Activated naive CD8-positive, alpha-beta T cell treated with anti-CD3 and anti-CD28 coated beads, Interleukin-2, amount 50 U/mL, for 24 hours (primary cell): Measurements from ENCODE around the gene ZSWIM7.
"Not testable (repeated sequence)": the region's sequence is repeated elsewhere in the genome, so short reads cannot be mapped to it uniquely, and the experiment has no call there.

Source experiments
- ATAC-seq: fragments of 150-1000 bp; cut with Tn5 transposase; one replicate; pipeline ENCODE4 v1.10.0; 2021
- DNase-seq: peaks from one replicate; pipeline ENCODE4 v3.0.0; 2021
- H3K27ac Mint-ChIP-seq: one replicate; pipeline ENCODE4 v1.8.0; 2021; ENCODE audit warnings: mild to moderate bottlenecking, mixed read lengths
- H3K27me3 Mint-ChIP-seq: one replicate; pipeline ENCODE4 v1.8.0; 2021; ENCODE audit warnings: mixed read lengths
- H3K36me3 Mint-ChIP-seq: one replicate; pipeline ENCODE4 v1.8.0; 2021; ENCODE audit warnings: low read depth, mixed read lengths
- H3K4me1 Mint-ChIP-seq: one replicate; pipeline ENCODE4 v1.8.0; 2021; ENCODE audit warnings: mixed read lengths
- H3K4me3 Mint-ChIP-seq: one replicate; pipeline ENCODE4 v1.8.0; 2021; ENCODE audit warnings: mild to moderate bottlenecking, moderate library complexity, mixed read lengths
- H3K9me3 Mint-ChIP-seq: one replicate; pipeline ENCODE4 v1.8.0; 2021; ENCODE audit warnings: mixed read lengths

ZSWIM7 gene

DNA sequence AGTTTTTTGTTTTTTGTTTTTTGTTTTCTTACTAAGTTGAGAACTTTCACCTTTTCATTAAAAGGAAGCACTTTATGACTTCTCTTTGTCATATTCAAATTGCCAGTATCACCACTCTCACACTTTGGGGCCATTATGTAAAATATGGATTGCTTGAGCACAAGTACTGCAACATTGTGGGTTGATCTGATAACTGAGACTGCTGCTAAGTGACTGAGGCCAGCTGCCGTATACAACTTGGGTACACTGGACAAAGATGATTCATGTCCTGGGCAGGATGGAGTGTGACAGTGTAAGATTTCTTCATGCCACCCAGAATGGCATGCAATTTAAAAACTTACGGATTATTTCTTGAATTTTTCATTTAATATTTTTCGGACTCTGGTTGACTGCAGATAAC, 7.9 kb upstream of the ZSWIM7 start:
- H3K4me1 Mint-ChIP-seq: peaks cover 23% of the 10 kb centered on the region
- no peaks in the 10 kb centered on the region for H3K9me3 Mint-ChIP-seq
- ATAC-seq: peak; percentile 40
- no peak overlapping the region for H3K4me3 Mint-ChIP-seq
- H3K27ac Mint-ChIP-seq: no peak overlapping the region
- no peaks in the 10 kb centered on the region for H3K27me3 Mint-ChIP-seq
- DNase-seq: no peak
- H3K36me3 Mint-ChIP-seq: peaks cover 69% of the 10 kb centered on the region

DNA sequence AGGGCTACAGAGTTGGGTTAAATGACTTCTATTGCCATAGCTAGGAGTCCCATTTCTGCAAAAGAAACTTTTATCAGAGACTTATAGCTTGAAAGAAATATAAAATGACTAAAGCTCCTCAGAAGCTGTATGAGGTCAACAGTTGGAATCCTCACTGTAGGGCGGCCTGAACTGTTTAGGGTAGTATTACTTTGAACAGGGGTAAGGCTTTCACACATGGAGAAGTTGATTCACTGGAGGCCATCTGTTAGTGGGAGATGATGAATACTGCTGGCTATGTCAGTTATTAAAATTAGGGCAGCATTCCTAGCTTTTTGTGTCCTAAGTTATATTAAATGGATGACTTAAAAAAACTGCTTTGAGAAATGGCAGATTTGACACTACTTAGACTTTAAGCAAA, 6.1 kb upstream of the ZSWIM7 start:
- DNase-seq (no peak), ATAC-seq (no peak)
- no peaks in the 10 kb centered on the region for H3K27me3 Mint-ChIP-seq
- no peak overlapping the region for H3K4me3 Mint-ChIP-seq
- peaks cover 75% of the 10 kb centered on the region for H3K36me3 Mint-ChIP-seq
- peaks cover 39% of the 10 kb centered on the region for H3K4me1 Mint-ChIP-seq
- H3K27ac Mint-ChIP-seq: peak overlapping the region; percentile 17
- no peaks in the 10 kb centered on the region for H3K9me3 Mint-ChIP-seq

DNA sequence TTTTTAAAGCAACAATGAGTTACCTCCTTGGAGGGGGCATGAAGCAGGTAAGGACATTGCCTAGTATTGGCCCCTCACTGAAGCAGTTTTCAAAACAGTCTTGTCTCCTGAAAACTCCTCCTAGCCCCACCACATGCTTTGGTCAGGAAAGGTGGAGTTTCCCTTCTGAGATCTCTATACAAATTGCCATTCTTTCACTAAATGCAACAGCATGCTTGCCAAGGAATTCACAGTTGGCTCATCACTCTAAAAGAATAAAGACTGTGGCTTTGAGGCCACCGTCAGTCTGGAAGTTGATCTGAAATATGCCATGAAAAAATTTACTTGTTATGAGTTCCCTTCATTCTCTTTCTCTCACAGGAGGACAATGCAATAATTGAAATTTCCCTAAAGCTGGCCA, 4.3 kb upstream of the ZSWIM7 start:
- DNase-seq: no peak
- H3K4me1 Mint-ChIP-seq: peaks cover 44% of the 10 kb centered on the region
- H3K9me3 Mint-ChIP-seq: no peaks in the 10 kb centered on the region
- ATAC-seq: no peak
- H3K36me3 Mint-ChIP-seq: peaks cover 72% of the 10 kb centered on the region
- peaks cover 2% of the 10 kb centered on the region for H3K27me3 Mint-ChIP-seq
- no peak overlapping the region for H3K4me3 Mint-ChIP-seq
- H3K27ac Mint-ChIP-seq: no peak overlapping the region

DNA sequence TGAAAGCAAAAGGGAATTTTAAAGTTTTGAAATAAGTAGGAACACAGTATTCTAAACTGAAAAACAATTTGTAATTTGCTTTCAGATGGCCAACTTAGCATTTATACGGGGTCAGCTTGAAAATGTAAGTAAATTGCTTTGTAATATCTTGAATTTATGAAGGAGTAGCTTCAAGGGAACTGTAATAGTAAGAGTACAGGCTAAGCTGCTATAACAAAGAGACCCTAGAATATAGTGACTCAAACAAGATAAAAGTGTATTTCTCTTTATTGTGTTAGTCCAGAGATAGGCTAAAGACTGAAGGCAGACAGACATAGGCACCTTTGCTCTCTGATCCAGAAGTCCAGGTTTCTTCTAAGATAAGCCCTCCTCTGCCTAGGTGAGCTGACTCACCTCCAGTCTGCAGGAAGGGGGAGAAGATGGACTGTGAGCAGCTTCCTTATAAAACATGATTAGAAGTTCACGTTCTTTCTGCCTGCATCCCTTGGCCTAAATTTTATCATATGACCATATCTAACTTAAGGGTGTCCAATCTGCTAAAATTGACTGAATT, 3.3 kb upstream of the ZSWIM7 start:
- peaks cover 2% of the 10 kb centered on the region for H3K27me3 Mint-ChIP-seq
- H3K4me1 Mint-ChIP-seq: peaks cover 37% of the 10 kb centered on the region
- H3K36me3 Mint-ChIP-seq: peaks cover 62% of the 10 kb centered on the region
- no peaks in the 10 kb centered on the region for H3K9me3 Mint-ChIP-seq
- no peak for ATAC-seq
- H3K4me3 Mint-ChIP-seq: no peak overlapping the region
- H3K27ac Mint-ChIP-seq: no peak overlapping the region
- no peak for DNase-seq

DNA sequence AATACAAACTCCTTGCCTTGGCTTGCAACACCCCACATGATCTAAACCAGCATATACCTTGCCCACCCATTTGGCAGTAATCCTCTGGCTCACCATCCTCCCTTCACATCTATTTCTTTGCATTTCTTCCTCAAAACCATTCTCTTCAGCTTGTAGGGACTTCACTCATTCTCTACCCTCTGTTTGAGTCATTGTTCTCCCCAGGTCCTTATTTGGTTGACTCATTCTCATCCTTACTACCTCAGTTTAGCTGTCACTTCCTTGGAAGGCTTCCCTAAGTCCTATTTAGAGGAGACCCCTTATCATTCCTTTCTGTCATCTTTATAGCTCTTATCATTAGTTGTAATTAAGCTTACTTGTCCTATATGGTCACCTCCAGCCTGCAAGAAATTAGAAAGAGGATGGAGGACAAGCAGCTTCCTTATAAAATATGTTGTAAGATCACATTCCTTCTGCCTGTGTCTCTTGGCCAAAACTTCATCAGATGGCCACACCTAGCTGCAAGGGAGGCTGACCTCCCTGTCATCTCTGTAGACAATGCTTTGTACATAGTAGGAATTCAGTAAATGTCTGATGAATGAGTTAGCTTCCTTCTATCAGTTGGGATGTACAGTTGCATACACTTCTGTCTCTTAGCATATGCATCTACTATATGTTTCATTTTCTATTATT, 1.9 kb upstream of the ZSWIM7 start:
- no peaks in the 10 kb centered on the region for H3K9me3 Mint-ChIP-seq
- peak overlapping the region; percentile 94 for H3K27ac Mint-ChIP-seq
- DNase-seq (no peak), ATAC-seq (no peak)
- peaks cover 32% of the 10 kb centered on the region for H3K4me1 Mint-ChIP-seq
- H3K36me3 Mint-ChIP-seq: peaks cover 52% of the 10 kb centered on the region
- peaks cover 2% of the 10 kb centered on the region for H3K27me3 Mint-ChIP-seq
- H3K4me3 Mint-ChIP-seq: peak overlapping the region; percentile 99

DNA sequence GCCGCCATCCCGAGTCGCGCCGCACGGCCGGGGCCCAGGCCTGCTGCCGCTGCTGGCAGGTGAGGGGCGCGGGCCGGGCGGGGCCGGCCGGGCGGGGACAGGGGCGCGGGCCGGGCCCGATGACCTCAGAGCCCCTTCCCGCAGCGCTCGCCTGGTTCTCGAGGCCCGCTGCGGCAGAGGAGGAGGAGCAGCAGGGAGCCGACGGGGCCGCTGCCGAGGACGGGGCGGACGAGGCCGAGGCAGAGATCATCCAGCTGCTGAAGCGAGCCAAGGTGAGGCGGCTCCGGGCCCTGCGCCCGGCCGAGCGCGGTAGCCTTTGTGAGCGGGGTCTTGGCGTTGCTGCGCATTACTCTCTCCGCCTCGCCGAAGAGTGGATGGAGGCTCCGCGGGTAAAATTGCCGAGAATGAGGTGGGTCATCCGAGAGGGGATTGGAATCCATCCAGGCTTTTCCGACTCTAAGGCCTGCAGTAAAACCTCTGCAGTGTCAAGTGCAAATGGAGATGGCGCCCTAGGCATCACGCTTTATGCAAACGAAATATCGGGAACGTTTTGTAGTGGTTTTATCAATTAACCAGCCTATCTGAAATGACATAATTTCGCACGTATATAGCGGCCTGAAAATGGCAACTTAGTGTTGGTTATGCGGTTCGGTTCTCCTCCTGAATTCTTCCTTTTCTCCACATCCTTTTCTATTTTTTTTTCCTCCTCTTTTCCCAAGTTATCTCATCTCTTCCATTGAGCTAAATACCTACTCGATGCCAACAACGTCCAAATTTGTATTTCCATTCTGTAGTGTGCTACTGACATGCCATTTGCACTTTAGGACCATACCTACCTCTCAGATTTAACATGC, 697 bp upstream of the ZSWIM7 start:
- peaks cover 32% of the 10 kb centered on the region for H3K4me1 Mint-ChIP-seq
- DNase-seq (no peak), ATAC-seq (no peak)
- H3K4me3 Mint-ChIP-seq: peak overlapping the region; percentile 99
- peak overlapping the region; percentile 94 for H3K27ac Mint-ChIP-seq
- peaks cover 2% of the 10 kb centered on the region for H3K27me3 Mint-ChIP-seq
- peaks cover 43% of the 10 kb centered on the region for H3K36me3 Mint-ChIP-seq
- H3K9me3 Mint-ChIP-seq: no peaks in the 10 kb centered on the region

DNA sequence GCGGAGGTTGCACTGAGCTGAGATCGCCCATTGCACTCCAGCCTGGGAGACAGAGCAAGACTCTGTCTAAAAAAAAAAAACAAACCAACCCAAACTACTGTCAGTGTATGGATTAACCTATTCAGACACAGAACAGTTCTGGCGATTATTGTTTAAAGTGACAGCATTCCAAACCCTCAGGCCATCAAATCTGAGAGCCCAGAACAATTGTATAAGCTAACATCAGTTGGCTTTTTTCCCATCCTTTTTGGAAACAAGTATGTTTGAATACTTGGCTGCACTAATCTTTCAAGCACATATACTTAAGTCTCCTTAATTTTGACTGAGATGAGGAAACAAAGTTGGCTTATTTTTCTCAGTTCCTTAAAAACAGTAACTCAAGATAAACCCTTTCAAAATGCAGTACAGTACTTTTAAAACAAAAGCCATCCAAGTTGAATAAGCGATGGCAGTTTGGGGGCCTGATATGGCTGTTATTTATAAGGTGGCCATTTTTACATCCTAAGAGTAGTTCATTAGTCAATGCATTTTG, 1.4 kb downstream of the ZSWIM7 start:
- Mint-ChIP-seq H3K4me3 (peak overlapping the region; percentile 99), H3K27me3 (peaks cover 2% of the 10 kb centered on the region), H3K27ac (peak overlapping the region; percentile 89), H3K9me3 (no peaks in the 10 kb centered on the region), H3K4me1 (peaks cover 31% of the 10 kb centered on the region), H3K36me3 (peaks cover 29% of the 10 kb centered on the region)
- ATAC-seq (no peak), DNase-seq (no peak)

DNA sequence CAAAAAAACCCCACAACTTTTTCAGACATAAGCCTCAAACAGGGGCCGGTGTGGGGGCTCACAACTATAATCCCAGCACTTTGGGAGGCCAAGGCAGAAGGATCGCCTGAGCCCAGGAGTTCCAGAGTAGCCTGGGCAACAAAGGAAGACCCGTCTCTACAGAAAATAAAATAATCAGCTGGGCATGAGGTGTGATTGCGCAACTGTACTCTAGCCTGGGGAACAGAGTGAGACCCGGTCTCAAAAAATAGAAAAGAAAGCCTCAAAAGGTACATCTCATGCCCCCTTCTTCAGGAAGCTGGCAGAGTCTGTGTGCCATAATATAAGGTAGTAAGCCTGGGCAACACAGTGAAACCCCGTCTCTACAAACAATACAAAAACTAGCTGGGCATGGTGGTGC, 3.2 kb downstream of the ZSWIM7 start:
- Mint-ChIP-seq H3K27me3 (peaks cover 2% of the 10 kb centered on the region), H3K36me3 (peaks cover 13% of the 10 kb centered on the region), H3K4me3 (no peak overlapping the region), H3K4me1 (peaks cover 16% of the 10 kb centered on the region), H3K27ac (no peak overlapping the region), H3K9me3 (no peaks in the 10 kb centered on the region)
- no peak for ATAC-seq
- no peak for DNase-seq

DNA sequence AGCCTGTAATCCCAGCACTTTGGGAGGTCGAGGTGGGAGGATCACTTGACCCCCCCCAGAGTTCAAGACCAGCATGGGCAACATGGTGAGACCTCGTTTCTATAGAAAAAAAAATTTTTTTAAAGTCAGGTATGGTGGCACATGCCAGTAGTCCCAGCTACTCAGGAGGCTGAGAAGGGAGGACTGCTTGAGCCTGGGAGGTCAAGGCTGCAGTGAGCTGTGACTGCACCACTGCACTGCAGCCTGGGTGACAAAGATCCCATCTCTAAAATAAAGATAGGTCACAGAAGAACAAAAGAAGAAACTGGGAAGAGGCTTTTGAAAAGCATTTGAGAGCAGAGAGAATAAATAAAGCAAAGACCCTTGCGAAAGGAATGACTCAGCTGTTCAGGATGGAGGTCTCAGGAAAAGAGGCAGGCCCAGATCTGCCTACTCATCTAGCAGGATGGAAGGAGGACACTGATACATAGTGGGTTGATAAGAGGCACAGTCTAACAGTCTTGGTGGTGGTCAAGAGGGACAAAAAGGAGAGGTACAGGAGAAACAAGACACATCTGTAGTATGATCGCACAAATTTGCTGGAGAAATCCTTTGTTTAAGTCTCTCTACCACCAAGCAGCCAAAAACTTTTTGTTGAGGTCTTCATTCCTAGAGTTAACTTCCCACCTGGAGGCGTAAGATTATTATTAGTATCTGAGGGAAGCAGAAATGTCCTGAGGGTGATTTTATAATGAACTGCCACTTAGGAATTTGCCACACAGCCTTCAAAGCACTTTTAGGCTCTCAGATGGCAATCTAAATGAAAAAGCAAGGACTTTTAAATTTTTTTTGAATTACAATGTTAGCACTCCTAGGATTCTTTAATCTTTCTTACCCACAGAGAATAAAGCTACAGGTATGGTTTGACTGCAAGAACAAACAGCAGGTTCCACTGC, 17.6 kb downstream of the ZSWIM7 start:
- no peaks in the 10 kb centered on the region for H3K27me3 Mint-ChIP-seq
- ATAC-seq (peak; percentile 13), DNase-seq (no peak)
- H3K4me3 Mint-ChIP-seq: no peak overlapping the region
- peak overlapping the region; percentile 15 for H3K27ac Mint-ChIP-seq
- peaks cover 45% of the 10 kb centered on the region for H3K36me3 Mint-ChIP-seq
- no peaks in the 10 kb centered on the region for H3K9me3 Mint-ChIP-seq
- peaks cover 23% of the 10 kb centered on the region for H3K4me1 Mint-ChIP-seq

DNA sequence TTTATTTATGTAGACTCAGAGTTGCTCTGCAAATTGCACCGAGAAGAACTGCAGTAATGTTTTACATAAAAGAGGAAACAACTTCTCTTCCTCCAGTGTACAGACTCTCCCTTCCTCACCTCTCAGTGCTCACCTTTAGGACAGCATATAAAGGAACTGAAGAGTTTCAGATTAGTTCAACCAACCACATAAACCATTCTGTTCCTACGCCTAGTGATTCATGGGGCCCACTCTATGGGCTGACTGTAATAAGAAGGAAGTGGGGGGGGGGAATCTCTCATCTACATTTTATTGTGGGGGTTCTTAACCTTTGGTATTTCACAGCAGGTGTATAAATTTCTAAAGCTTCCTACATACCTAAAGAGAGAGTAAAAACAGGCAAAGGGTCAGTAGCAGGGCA, 18.3 kb downstream of the ZSWIM7 start:
- Mint-ChIP-seq H3K27ac (peak overlapping the region; percentile 32), H3K9me3 (no peaks in the 10 kb centered on the region), H3K4me1 (peaks cover 23% of the 10 kb centered on the region), H3K4me3 (no peak overlapping the region), H3K27me3 (no peaks in the 10 kb centered on the region), H3K36me3 (peaks cover 44% of the 10 kb centered on the region)
- ATAC-seq (peak; percentile 100), DNase-seq (peak; percentile 34)

DNA sequence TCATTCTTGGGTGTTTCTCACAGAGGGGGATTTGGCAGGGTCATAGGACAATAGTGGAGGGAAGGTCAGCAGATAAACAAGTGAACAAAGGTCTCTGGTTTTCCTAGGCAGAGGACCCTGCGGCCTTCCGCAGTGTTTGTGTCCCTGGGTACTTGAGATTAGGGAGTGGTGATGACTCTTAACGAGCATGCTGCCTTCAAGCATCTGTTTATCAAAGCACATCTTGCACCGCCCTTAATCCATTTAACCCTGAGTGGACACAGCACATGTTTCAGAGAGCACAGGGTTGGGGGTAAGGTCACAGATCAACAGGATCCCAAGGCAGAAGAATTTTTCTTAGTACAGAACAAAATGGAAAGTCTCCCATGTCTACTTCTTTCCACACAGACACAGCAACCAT, 20.5 kb downstream of the ZSWIM7 start:
- not testable (repeated sequence) for ATAC-seq, H3K4me3 Mint-ChIP-seq, H3K9me3 Mint-ChIP-seq, H3K27ac Mint-ChIP-seq, DNase-seq, H3K27me3 Mint-ChIP-seq
- peaks cover 23% of the 10 kb centered on the region for H3K4me1 Mint-ChIP-seq
- peaks cover 41% of the 10 kb centered on the region for H3K36me3 Mint-ChIP-seq

DNA sequence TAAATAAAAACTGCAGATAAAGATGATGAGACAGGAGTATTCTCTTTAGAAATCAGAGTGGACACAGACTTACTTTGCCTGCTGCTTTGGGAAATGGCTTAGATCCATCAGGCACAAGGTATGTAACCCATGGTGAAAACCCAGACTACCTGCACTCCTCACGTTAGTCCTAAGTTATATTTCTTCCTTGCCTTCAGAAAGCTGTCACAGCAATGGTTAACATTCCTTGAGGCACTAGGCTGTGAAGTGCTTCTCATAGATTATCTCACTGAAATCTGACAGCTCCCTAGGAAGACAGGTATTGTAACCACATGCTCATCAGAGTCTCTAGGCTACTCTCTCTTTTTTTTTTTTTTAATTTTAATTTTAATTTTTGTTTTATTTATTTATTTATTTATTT, 20.9 kb downstream of the ZSWIM7 start:
- no peaks in the 10 kb centered on the region for H3K27me3 Mint-ChIP-seq
- peaks cover 23% of the 10 kb centered on the region for H3K4me1 Mint-ChIP-seq
- H3K9me3 Mint-ChIP-seq: no peaks in the 10 kb centered on the region
- ATAC-seq (no peak), DNase-seq (no peak)
- no peak overlapping the region for H3K27ac Mint-ChIP-seq
- no peak overlapping the region for H3K4me3 Mint-ChIP-seq
- peaks cover 37% of the 10 kb centered on the region for H3K36me3 Mint-ChIP-seq

DNA sequence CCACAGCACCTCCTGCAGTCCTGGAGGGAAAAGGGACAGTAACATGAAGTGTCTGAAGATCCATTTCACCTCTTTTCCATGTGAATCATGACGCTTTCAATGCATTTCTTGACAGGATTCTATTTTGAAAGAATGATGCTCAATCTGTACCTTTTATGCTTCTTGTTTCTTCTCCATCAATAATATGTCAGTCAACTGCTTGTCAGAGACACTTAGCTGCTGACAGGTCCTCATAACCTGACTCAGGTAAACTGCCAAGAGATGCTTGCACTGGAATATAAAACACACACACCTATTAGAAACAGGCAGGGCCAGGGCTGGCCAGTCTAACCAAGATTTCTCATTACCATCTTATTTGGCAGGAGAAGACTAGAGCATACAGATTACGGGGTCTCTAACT, 21.6 kb downstream of the ZSWIM7 start:
- Mint-ChIP-seq H3K4me3 (no peak overlapping the region), H3K9me3 (no peaks in the 10 kb centered on the region), H3K27me3 (no peaks in the 10 kb centered on the region), H3K27ac (no peak overlapping the region), H3K36me3 (peaks cover 36% of the 10 kb centered on the region), H3K4me1 (peaks cover 23% of the 10 kb centered on the region)
- ATAC-seq: no peak
- no peak for DNase-seq

DNA sequence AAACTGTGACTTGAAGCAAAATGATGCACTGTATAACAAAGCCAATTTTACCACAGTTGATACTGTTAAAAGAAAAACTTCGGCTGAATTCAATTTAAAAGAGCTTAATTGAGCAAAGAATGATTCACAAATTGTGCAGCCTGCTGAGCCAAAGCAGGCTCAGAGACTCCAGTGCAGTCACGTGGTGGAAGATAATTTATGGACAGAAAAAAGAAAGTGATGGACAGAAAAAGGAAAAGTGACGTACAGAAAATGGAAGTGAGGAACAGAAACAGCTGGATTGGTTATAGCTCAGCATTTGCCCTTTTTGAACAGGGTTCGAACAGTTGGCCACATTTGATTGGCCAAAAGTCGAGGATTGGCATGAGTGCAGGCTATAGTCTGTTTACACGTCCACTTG, 25.7 kb downstream of the ZSWIM7 start:
- no peak overlapping the region for H3K27ac Mint-ChIP-seq
- ATAC-seq (no peak), DNase-seq (no peak)
- no peak overlapping the region for H3K4me3 Mint-ChIP-seq
- H3K27me3 Mint-ChIP-seq: peaks cover 2% of the 10 kb centered on the region
- H3K4me1 Mint-ChIP-seq: no peaks in the 10 kb centered on the region
- H3K36me3 Mint-ChIP-seq: peaks cover 19% of the 10 kb centered on the region
- no peaks in the 10 kb centered on the region for H3K9me3 Mint-ChIP-seq
